GM23338 (cell line): Measurements from ENCODE around the gene TMEM214. TPM values are rescaled to one million over a fixed set of nuclear protein-coding genes. Genes with fewer than 3 reads are reported as not detected.

Experiments used
- ATAC-seq: fragments of 200-7000 bp; cut with Tn5 transposase; 3 replicates; pipeline ENCODE4 v1.9.1; 2020
- DNase-seq: peaks from one replicate; pipeline ENCODE4 v3.0.0-alpha.2; 2015; ENCODE audit warnings: low spot score
- H2AFZ ChIP-seq: fragments of 200-600 bp; sonication (generic); 2 replicates; pipeline ENCODE4 v1.8.0; 2016; ENCODE audit warnings: antibody characterized with exemption, mild to moderate bottlenecking, moderate library complexity
- H3F3A ChIP-seq: fragments of 200-600 bp; sonication (generic); replicated peaks from 2 replicates; pipeline ENCODE4 v1.8.0; 2017; ENCODE audit warnings: antibody characterized with exemption, mixed run types, low read depth
- H3K27ac ChIP-seq: fragments of 200-600 bp; sonication (generic); 2 replicates; pipeline ENCODE4 v1.6.1; 2016; ENCODE audit warnings: low read depth
- H3K27me3 ChIP-seq: fragments of 200-600 bp; sonication (generic); 2 replicates; pipeline ENCODE4 v1.8.0; 2016; ENCODE audit warnings: mild to moderate bottlenecking, mixed run types, moderate library complexity; ENCODE audit not compliant: insufficient read depth
- H3K36me3 ChIP-seq: fragments of 200-600 bp; sonication (generic); 2 replicates; pipeline ENCODE4 v1.8.0; 2016; ENCODE audit warnings: mild to moderate bottlenecking; ENCODE audit not compliant: insufficient read depth
- H3K4me1 ChIP-seq: fragments of 200-600 bp; sonication (generic); 2 replicates; pipeline ENCODE4 v1.8.0; 2016; ENCODE audit warnings: mild to moderate bottlenecking, moderate library complexity; ENCODE audit not compliant: insufficient read depth
- H3K4me2 ChIP-seq: fragments of 200-600 bp; sonication (generic); 2 replicates; pipeline ENCODE4 v1.7.1; 2017; ENCODE audit warnings: mixed run types
- H3K4me3 ChIP-seq: fragments of 200-600 bp; sonication (generic); 2 replicates; pipeline ENCODE4 v1.6.1; 2016; ENCODE audit warnings: mixed run types
- H3K79me2 ChIP-seq: fragments of 200-600 bp; sonication (generic); replicated peaks from 2 replicates; pipeline ENCODE4 v1.8.0; 2017; ENCODE audit warnings: mild to moderate bottlenecking; ENCODE audit not compliant: insufficient read depth
- H3K9me2 ChIP-seq: fragments of 200-600 bp; sonication (generic); 2 replicates; pipeline ENCODE4 v1.8.0; 2017; ENCODE audit not compliant: insufficient read depth
- H4K20me1 ChIP-seq: fragments of 200-600 bp; sonication (generic); replicated peaks from 2 replicates; pipeline ENCODE4 v1.8.0; 2017; ENCODE audit warnings: mild to moderate bottlenecking; ENCODE audit not compliant: insufficient read depth
- H3K27ac Mint-ChIP-seq: 2 replicates; pipeline ENCODE4 v1.8.0; 2020; ENCODE audit warnings: inconsistent platforms, mild to moderate bottlenecking, moderate library complexity, mixed read lengths
- H3K27me3 Mint-ChIP-seq: 3 replicates; pipeline ENCODE4 v1.8.0; 2022; ENCODE audit warnings: low read depth, mild to moderate bottlenecking, moderate library complexity, mixed read lengths, inconsistent platforms; ENCODE audit not compliant: insufficient read depth, poor library complexity
- H3K36me3 Mint-ChIP-seq: 3 replicates; pipeline ENCODE4 v1.8.0; 2021; ENCODE audit warnings: low read depth, mild to moderate bottlenecking, inconsistent platforms, moderate library complexity, mixed read lengths
- H3K4me1 Mint-ChIP-seq: 3 replicates; pipeline ENCODE4 v1.8.0; 2020; ENCODE audit warnings: mild to moderate bottlenecking, inconsistent platforms, mixed read lengths
- H3K4me3 Mint-ChIP-seq: 3 replicates; pipeline ENCODE4 v1.8.0; 2021; ENCODE audit warnings: moderate library complexity, mild to moderate bottlenecking, inconsistent platforms, mixed read lengths
- H3K9me3 Mint-ChIP-seq: 3 replicates; pipeline ENCODE4 v1.8.0; 2020; ENCODE audit warnings: moderate library complexity, mild to moderate bottlenecking, inconsistent platforms, mixed read lengths
- CREB1 ChIP-seq: fragments of 250-450 bp; sonication (Bioruptor Pico); IDR thresholded peaks from 2 replicates; pipeline ENCODE4 v1.5.0; 2020; ENCODE audit warnings: low read depth, mild to moderate bottlenecking, moderate library complexity
- CTCF ChIP-seq, 2 experiments: fragments of 200-600 bp in 1 of 2; sonication (generic) in 1 of 2; conservative IDR thresholded peaks; 2 replicates each; pipeline versions ENCODE4 v1.5.1 to v1.6.1; 2016 to 2017; ENCODE audit warnings: antibody characterized with exemption in 2 of 2, low read depth in 2 of 2, mild to moderate bottlenecking in 2 of 2, moderate library complexity in 1 of 2
- EZH2 ChIP-seq: fragments of 200-600 bp; sonication (generic); IDR thresholded peaks from one replicate; pipeline ENCODE4 v1.8.0; 2017; ENCODE audit warnings: antibody characterized with exemption, mild to moderate bottlenecking, low read depth; ENCODE audit not compliant: unreplicated experiment
- EZH2phosphoT487 ChIP-seq: fragments of 200-600 bp; sonication (generic); IDR thresholded peaks from one replicate; pipeline ENCODE4 v1.8.1; 2018; ENCODE audit warnings: antibody characterized with exemption; ENCODE audit not compliant: unreplicated experiment
- JUNB ChIP-seq: IDR thresholded peaks from one replicate; pipeline ENCODE4 v1.6.1; 2016; ENCODE audit warnings: antibody characterized with exemption; ENCODE audit not compliant: unreplicated experiment
- NANOG ChIP-seq: IDR thresholded peaks from 2 replicates; pipeline ENCODE4 v1.6.1; 2016; ENCODE audit warnings: antibody characterized with exemption, borderline replicate concordance
- POLR2AphosphoS5 ChIP-seq: IDR thresholded peaks from 2 replicates; pipeline ENCODE4 v1.6.1; 2016; ENCODE audit warnings: antibody characterized with exemption, low read depth
- STAT1 ChIP-seq: IDR thresholded peaks from one replicate; pipeline ENCODE4 v1.6.1; 2016; ENCODE audit warnings: antibody characterized with exemption; ENCODE audit not compliant: unreplicated experiment
- ZNF114 ChIP-seq: fragments of 250-450 bp; sonication (Bioruptor Pico); IDR thresholded peaks from 2 replicates; pipeline ENCODE4 v1.5.0; 2020; ENCODE audit warnings: mild to moderate bottlenecking, moderate library complexity
- ZNF331 ChIP-seq: fragments of 250-450 bp; sonication (Bioruptor Pico); IDR thresholded peaks from 2 replicates; pipeline ENCODE4 v1.5.0; 2020; ENCODE audit warnings: low read depth, mild to moderate bottlenecking, moderate library complexity
- ZNF462 ChIP-seq: fragments of 250-450 bp; sonication (Bioruptor Pico); IDR thresholded peaks from 2 replicates; pipeline ENCODE4 v1.5.0; 2020; ENCODE audit warnings: mild to moderate bottlenecking, moderate library complexity
- polyA plus RNA-seq: library from polyadenylated mRNA; unstranded; fragments of >200 nt; fragmentation: Nextera tagmentation; extraction: Ambion mirVana; gene quantifications from 2 replicates; pipeline ENCODE4 v1.2.1, GENCODE V29; 2016
- total RNA-seq: library from RNA; depleted of rRNA; stranded (reverse); fragments of >200 nt; shearing (Covaris generic); gene quantifications from 2 replicates; pipeline ENCODE4 v1.2.3, GENCODE V29; 2014

TMEM214 gene
- total and polyA plus RNA-seq, 2 experiments from 2014 or later, result 18.4 to 36.5 TPM

- ATAC-seq (no peak), DNase-seq (no peak)
- Mint-ChIP-seq H3K4me3 (no peak overlapping the region; the same call in 2 of the 3 replicates), H3K9me3 (no peaks in the 10 kb centered on the region; the same call in 2 of the 3 replicates), H3K4me1 (peaks cover 32% of the 10 kb centered on the region), H3K36me3 (no peaks in the 10 kb centered on the region), H3K27me3 (peaks cover 22% of the 10 kb centered on the region), H3K27ac (no peak overlapping the region)
- no peak overlapping the region for H3K27ac ChIP-seq
- no peaks in the 10 kb centered on the region for H3K36me3 ChIP-seq
- H3K4me2 ChIP-seq, result peak overlapping the region; percentile 72; the same call in 1 of the 2 replicates
- H3K4me3 ChIP-seq, result no peak overlapping the region; the same call in 1 of the 2 replicates
- H2AFZ ChIP-seq, result peak overlapping the region; percentile 83; the same call in 1 of the 2 replicates
- H3K27me3 ChIP-seq, result peaks cover 2% of the 10 kb centered on the region; the same call in 1 of the 2 replicates
- H4K20me1 ChIP-seq, result no peaks in the 10 kb centered on the region
- no peaks in the 10 kb centered on the region for H3K9me2 ChIP-seq
- H3K79me2 ChIP-seq, result no peaks in the 10 kb centered on the region
- no peaks in the 10 kb centered on the region for H3F3A ChIP-seq
- no peak for TF ChIP-seq STAT1
- TF ChIP-seq EZH2, result no peak
- no peak for TF ChIP-seq JUNB
- no peak for TF ChIP-seq POLR2AphosphoS5
- no peak for TF ChIP-seq CTCF (conservative IDR thresholded peaks at IDR 0.05; ENCODE audit: low read depth in 2 of 2)
- TF ChIP-seq ZNF114 (CRISPR knock-in tag), result no peak
- no peak for TF ChIP-seq EZH2phosphoT487
- peaks cover 5% of the 10 kb centered on the region for H3K4me1 ChIP-seq
Measured at GRCh38 chr2:27079233-27080139, 46.7 kb downstream of the TMEM214 start.

- H3K9me2 ChIP-seq, result no peaks in the 10 kb centered on the region
- peaks cover 7% of the 10 kb centered on the region for H3K4me1 ChIP-seq
- ATAC-seq (no peak), DNase-seq (no peak)
- H3K4me3 ChIP-seq, result no peak overlapping the region
- H3K27ac ChIP-seq, result no peak overlapping the region
- Mint-ChIP-seq H3K9me3 (no peaks in the 10 kb centered on the region; the same call in 2 of the 3 replicates), H3K27me3 (peaks cover 23% of the 10 kb centered on the region), H3K27ac (0 out of 2 replicates have a peak overlapping the region, but pooled peaks have one; percentile 31), H3K36me3 (no peaks in the 10 kb centered on the region), H3K4me3 (no peak overlapping the region; the same call in 2 of the 3 replicates), H3K4me1 (peaks cover 36% of the 10 kb centered on the region)
- H2AFZ ChIP-seq, result no peak overlapping the region
- no peak overlapping the region for H3K4me2 ChIP-seq
- 0 out of 2 replicates have a peak, but pooled peaks cover 2% of the 10 kb centered on the region for H3F3A ChIP-seq
- peaks cover 8% of the 10 kb centered on the region for H3K27me3 ChIP-seq
- H4K20me1 ChIP-seq, result no peaks in the 10 kb centered on the region
- H3K79me2 ChIP-seq, result no peaks in the 10 kb centered on the region
- no peaks in the 10 kb centered on the region for H3K36me3 ChIP-seq
- TF ChIP-seq NANOG (no peak), POLR2AphosphoS5 (no peak), ZNF331 (CRISPR knock-in tag) (no peak), ZNF114 (CRISPR knock-in tag) (no peak), ZNF462 (no peak), CREB1 (no peak), STAT1 (no peak)
Measured at GRCh38 chr2:27080140-27080469, 47.3 kb downstream of the TMEM214 start.
